DND-41 (cell line): ENCODE results near the gene KLHL42.
A peak's percentile ranks its signal among the peaks of the same experiment; 100 is the strongest.

Experiments
- ATAC-seq: fragments of 200-7000 bp; cut with Tn5 transposase; 3 replicates; pipeline ENCODE4 v1.9.1; 2021; ENCODE audit warnings: low read depth; ENCODE audit not compliant: insufficient read depth
- DNase-seq: peaks from one replicate; pipeline ENCODE4 v3.0.0-alpha.2; 2020
- H2AFZ ChIP-seq: 2 replicates; pipeline ENCODE4 v1.6.0; 2012; ENCODE audit warnings: low read depth, low read length
- H3K27ac ChIP-seq: 2 replicates; pipeline ENCODE4 v1.5.1; 2012; ENCODE audit warnings: low read length, inconsistent platforms
- H3K27me3 ChIP-seq: fragments of 200-600 bp; sonication (generic); 2 replicates; pipeline ENCODE4 v1.6.0; 2012; ENCODE audit warnings: low read length, mild to moderate bottlenecking, inconsistent platforms; ENCODE audit not compliant: insufficient read depth, poor library complexity
- H3K36me3 ChIP-seq: 2 replicates; pipeline ENCODE4 v1.5.1; 2012; ENCODE audit warnings: low read length, inconsistent platforms; ENCODE audit not compliant: insufficient read depth
- H3K4me1 ChIP-seq: 2 replicates; pipeline ENCODE4 v1.5.1; 2012; ENCODE audit warnings: mild to moderate bottlenecking, low read length; ENCODE audit not compliant: insufficient read depth
- H3K4me2 ChIP-seq: 2 replicates; pipeline ENCODE4 v1.6.0; 2012; ENCODE audit warnings: mild to moderate bottlenecking, moderate library complexity, low read length, inconsistent platforms; ENCODE audit not compliant: insufficient read depth
- H3K4me3 ChIP-seq, 2 experiments: fragments of 200-600 bp in 1 of 2; shearing (Covaris generic) in 1 of 2; 2 replicates each; pipeline ENCODE4 v1.5.1; 2012 to 2016; ENCODE audit warnings: inconsistent platforms in 2 of 2, low read length in 2 of 2, mild to moderate bottlenecking in 2 of 2, low read depth in 1 of 2, moderate library complexity in 1 of 2
- H3K79me2 ChIP-seq: 2 replicates; pipeline ENCODE4 v1.6.0; 2012; ENCODE audit warnings: low read length, inconsistent platforms; ENCODE audit not compliant: insufficient read depth
- H3K9ac ChIP-seq: 2 replicates; pipeline ENCODE4 v1.6.0; 2012; ENCODE audit warnings: low read depth, mild to moderate bottlenecking, inconsistent platforms, low read length, moderate library complexity
- H3K9me3 ChIP-seq: 2 replicates; pipeline ENCODE4 v1.5.1; 2012; ENCODE audit warnings: low read length, moderate library complexity, mild to moderate bottlenecking, inconsistent platforms; ENCODE audit not compliant: insufficient read depth, severe bottlenecking
- H4K20me1 ChIP-seq: 2 replicates; pipeline ENCODE4 v1.6.0; 2012; ENCODE audit warnings: low read length; ENCODE audit not compliant: insufficient read depth
- EZH2 ChIP-seq: IDR thresholded peaks from 3 replicates; pipeline ENCODE4 v1.6.1; 2012; ENCODE audit warnings: borderline replicate concordance, low read depth, mild to moderate bottlenecking, moderate library complexity, low read length, inconsistent platforms; ENCODE audit not compliant: severe bottlenecking
- TF ChIP-seq, protein P1 (sequence below): IDR thresholded peaks from 2 replicates; pipeline ENCODE4 v1.5.1; 2012; ENCODE audit warnings: borderline replicate concordance, low read length, moderate library complexity, mild to moderate bottlenecking; ENCODE audit not compliant: poor library complexity, severe bottlenecking; ENCODE audit errors: extremely low read depth

Gene KLHL42

DNA sequence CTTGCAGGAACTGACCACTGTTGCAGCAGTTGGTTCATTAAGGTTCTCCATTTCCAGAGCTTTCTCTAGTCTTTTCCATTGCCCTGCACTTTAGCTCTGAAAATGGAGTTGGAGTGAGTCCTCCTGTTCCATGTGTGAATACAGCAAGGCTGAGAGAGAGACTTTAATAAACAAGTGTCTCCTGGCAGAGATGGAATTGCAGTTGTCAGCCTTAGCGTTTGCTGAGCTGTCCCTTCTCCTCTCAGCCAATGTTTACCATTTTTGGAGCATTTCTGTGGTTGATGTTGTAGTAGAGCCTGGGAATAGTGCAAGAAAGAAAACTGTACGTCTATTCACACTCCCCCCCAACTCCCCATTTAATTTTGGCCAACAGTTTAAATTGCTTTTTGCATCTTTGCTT lies 7.5 kb downstream of the KLHL42 start:
- Histone ChIP-seq H3K4me3 (no peak overlapping the region), H3K79me2 (peaks cover 78% of the 10 kb centered on the region), H4K20me1 (peaks cover 32% of the 10 kb centered on the region; the same call in 1 of the 2 replicates), H3K27me3 (no peaks in the 10 kb centered on the region), H3K36me3 (peaks cover 66% of the 10 kb centered on the region), H3K9me3 (no peaks in the 10 kb centered on the region), H3K4me2 (no peak overlapping the region), H2AFZ (no peak overlapping the region), H3K4me1 (peaks cover 35% of the 10 kb centered on the region), H3K27ac (0 out of 2 replicates have a peak overlapping the region, but pooled peaks have one; percentile 31), H3K9ac (no peak overlapping the region)
- ATAC-seq: no peak
- TF ChIP-seq EZH2: no peak
- TF ChIP-seq, protein P1, sequence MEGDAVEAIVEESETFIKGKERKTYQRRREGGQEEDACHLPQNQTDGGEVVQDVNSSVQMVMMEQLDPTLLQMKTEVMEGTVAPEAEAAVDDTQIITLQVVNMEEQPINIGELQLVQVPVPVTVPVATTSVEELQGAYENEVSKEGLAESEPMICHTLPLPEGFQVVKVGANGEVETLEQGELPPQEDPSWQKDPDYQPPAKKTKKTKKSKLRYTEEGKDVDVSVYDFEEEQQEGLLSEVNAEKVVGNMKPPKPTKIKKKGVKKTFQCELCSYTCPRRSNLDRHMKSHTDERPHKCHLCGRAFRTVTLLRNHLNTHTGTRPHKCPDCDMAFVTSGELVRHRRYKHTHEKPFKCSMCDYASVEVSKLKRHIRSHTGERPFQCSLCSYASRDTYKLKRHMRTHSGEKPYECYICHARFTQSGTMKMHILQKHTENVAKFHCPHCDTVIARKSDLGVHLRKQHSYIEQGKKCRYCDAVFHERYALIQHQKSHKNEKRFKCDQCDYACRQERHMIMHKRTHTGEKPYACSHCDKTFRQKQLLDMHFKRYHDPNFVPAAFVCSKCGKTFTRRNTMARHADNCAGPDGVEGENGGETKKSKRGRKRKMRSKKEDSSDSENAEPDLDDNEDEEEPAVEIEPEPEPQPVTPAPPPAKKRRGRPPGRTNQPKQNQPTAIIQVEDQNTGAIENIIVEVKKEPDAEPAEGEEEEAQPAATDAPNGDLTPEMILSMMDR: no peak
- no peak for DNase-seq

DNA sequence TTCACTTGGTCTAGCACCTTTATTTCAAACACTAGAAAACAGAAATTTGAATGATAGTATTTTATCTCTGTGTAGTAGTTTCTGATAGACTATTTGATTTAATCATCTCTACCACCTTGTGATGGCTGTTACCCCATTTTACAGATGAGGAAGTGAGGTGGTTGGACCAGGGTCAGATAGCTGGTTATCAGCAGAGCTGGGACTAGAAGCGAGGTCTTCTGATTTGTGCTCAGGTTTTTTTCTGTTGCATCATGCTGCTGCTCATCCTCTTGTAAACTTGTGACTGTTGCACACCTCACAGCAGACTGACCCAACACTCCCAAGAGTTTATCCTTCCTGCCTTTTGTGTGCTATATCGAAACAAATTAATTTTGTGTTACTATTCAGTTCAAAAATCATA lies 10.1 kb downstream of the KLHL42 start:
- DNase-seq (no peak), ATAC-seq (no peak)
- Histone ChIP-seq H3K27ac (no peak overlapping the region), H3K4me3 (no peak overlapping the region), H4K20me1 (peaks cover 36% of the 10 kb centered on the region; the same call in 1 of the 2 replicates), H2AFZ (no peak overlapping the region), H3K9me3 (no peaks in the 10 kb centered on the region), H3K4me1 (peaks cover 11% of the 10 kb centered on the region), H3K79me2 (peaks cover 54% of the 10 kb centered on the region), H3K4me2 (no peak overlapping the region), H3K27me3 (no peaks in the 10 kb centered on the region), H3K9ac (no peak overlapping the region), H3K36me3 (peaks cover 79% of the 10 kb centered on the region)
- TF ChIP-seq, protein P1: no peak
- TF ChIP-seq EZH2: no peak

DNA sequence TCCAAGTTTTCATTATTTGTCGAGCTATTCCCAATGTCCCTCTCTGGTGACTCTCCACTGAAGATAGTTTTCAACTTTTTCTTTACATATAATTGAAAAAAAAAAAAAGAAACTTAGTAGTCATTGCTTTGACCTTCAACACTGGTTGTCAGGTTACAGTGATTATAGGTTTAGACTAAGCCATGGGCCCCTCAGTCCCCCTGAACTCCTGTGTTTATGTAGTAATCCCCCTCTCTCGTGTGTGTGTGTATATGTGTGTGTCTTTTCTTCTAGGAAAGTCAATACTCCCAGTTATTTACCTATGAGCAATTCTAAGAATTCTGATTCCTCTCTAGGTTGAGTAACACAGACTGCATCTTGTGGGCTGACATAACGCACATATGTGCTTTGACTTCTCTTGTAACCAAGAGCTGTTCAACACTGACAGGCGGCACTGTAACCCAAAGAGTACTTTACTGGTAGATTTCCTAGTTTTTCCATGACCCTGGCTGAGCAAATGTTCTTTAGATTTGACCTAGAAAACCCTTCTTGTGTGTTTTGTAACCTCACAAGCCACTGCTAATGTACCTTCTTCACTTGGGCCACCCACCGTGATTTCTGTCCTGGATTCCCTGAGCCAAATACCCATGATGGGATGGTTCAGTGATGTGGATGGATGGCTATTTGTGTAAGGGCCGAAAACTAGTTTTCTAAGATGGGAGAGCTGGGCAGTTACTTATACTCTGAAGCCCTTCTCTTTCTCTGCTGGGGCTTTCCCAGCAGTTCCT lies 15.0 kb downstream of the KLHL42 start:
- Histone ChIP-seq H3K27me3 (no peaks in the 10 kb centered on the region), H3K4me3 (no peak overlapping the region), H3K4me1 (no peaks in the 10 kb centered on the region), H4K20me1 (peaks cover 15% of the 10 kb centered on the region; the same call in 1 of the 2 replicates), H3K27ac (no peak overlapping the region), H3K4me2 (no peak overlapping the region), H3K36me3 (peaks cover 87% of the 10 kb centered on the region), H2AFZ (no peak overlapping the region), H3K9ac (no peak overlapping the region), H3K9me3 (no peaks in the 10 kb centered on the region), H3K79me2 (peaks cover 8% of the 10 kb centered on the region)
- DNase-seq: no peak
- TF ChIP-seq, protein P1: no peak
- no peak for TF ChIP-seq EZH2
- ATAC-seq: no peak
